HCT116 (cell line): ENCODE results near the gene CCDC3.

Source experiments
- CEBPB ChIP-seq: IDR thresholded peaks from 2 replicates; pipeline ENCODE4 v1.6.1; 2012; ENCODE audit warnings: low read depth
- CTCF ChIP-seq, 3 experiments: fragments of 200-600 bp in 1 of 3; sonication (generic) in 1 of 3; IDR thresholded peaks in 2 of 3; conservative IDR thresholded peaks in 1 of 3; 2 replicates each; pipeline ENCODE4 v1.5.1; 2012 to 2017; ENCODE audit warnings: low read depth in 2 of 3, low read length in 2 of 3, antibody characterized with exemption in 1 of 3, borderline replicate concordance in 1 of 3, control low read depth in 1 of 3, mild to moderate bottlenecking in 1 of 3, mixed read lengths in 1 of 3, mixed run types in 1 of 3, moderate library complexity in 1 of 3; ENCODE audit not compliant: insufficient read depth in 1 of 3
- EZH2 ChIP-seq: fragments of 200-600 bp; sonication (generic); IDR thresholded peaks from 2 replicates; pipeline ENCODE4 v1.6.1; 2017; ENCODE audit warnings: antibody characterized with exemption, mixed run types
- EZH2phosphoT487 ChIP-seq: fragments of 200-600 bp; IDR thresholded peaks from 2 replicates; pipeline ENCODE4 v1.6.1; 2018; ENCODE audit warnings: antibody characterized with exemption, borderline replicate concordance
- JUND ChIP-seq: IDR thresholded peaks from 2 replicates; pipeline ENCODE4 v1.6.1; 2012
- MAX ChIP-seq: IDR thresholded peaks from 2 replicates; pipeline ENCODE4 v1.6.1; 2012
- POLR2A ChIP-seq: IDR thresholded peaks from 2 replicates; pipeline ENCODE4 v1.7.0; 2011; ENCODE audit warnings: borderline replicate concordance; ENCODE audit not compliant: insufficient read depth, insufficient read length; ENCODE audit errors: extremely low read depth
- POLR2AphosphoS5 ChIP-seq: IDR thresholded peaks from 2 replicates; pipeline ENCODE4 v1.6.1; 2011; ENCODE audit warnings: mild to moderate bottlenecking, low read depth, low read length, moderate library complexity
- SIN3A ChIP-seq: IDR thresholded peaks from 2 replicates; pipeline ENCODE4 v1.6.1; 2012; ENCODE audit warnings: low read depth
- SP1 ChIP-seq: IDR thresholded peaks from 2 replicates; pipeline ENCODE4 v1.6.1; 2012; ENCODE audit warnings: low read depth
- SRF ChIP-seq: IDR thresholded peaks from 2 replicates; pipeline ENCODE4 v1.6.1; 2012; ENCODE audit warnings: low read depth
- YY1 ChIP-seq: IDR thresholded peaks from 2 replicates; pipeline ENCODE4 v1.6.1; 2011; ENCODE audit warnings: low read length, low read depth, moderate library complexity, mild to moderate bottlenecking; ENCODE audit not compliant: insufficient replicate concordance; ENCODE audit errors: extremely low read depth
- ZNF274 ChIP-seq: fragments of 200-500 bp; sonication (Bioruptor generic); IDR thresholded peaks from 2 replicates; pipeline ENCODE4 v1.6.1; 2014; ENCODE audit warnings: mild to moderate bottlenecking, low read depth, low read length, inconsistent platforms

GRCh38 chr10:12875100-12875499, 126.4 kb downstream of the CCDC3 start:
- TF ChIP-seq POLR2A, result no peak
- no peak for TF ChIP-seq SIN3A
- no peak for TF ChIP-seq CTCF (IDR thresholded peaks at IDR 0.05 in 2 of 3, conservative IDR thresholded peaks at IDR 0.05 in 1 of 3; ENCODE audit: borderline replicate concordance in 1 of 3, insufficient read depth in 1 of 3, low read depth in 2 of 3, low read length in 2 of 3)
- TF ChIP-seq EZH2phosphoT487, result no peak
- no peak for TF ChIP-seq JUND
- no peak for TF ChIP-seq SRF
- TF ChIP-seq CEBPB, result no peak
- no peak for TF ChIP-seq YY1
- no peak for TF ChIP-seq SP1
- TF ChIP-seq MAX, result no peak
- no peak for TF ChIP-seq POLR2AphosphoS5
- TF ChIP-seq ZNF274, result no peak
- TF ChIP-seq EZH2, result no peak
